ENCODE results near the gene HDAC4.
"Not testable (repeated sequence)": the region's sequence is repeated elsewhere in the genome, so short reads cannot be mapped to it uniquely, and the experiment has no call there.

GRCh38 chr2:239176138-239176803 is 224.5 kb downstream of the HDAC4 start:
- not testable (repeated sequence) for TF ChIP-seq CTCF, POLR2A (IDR thresholded peaks at IDR 0.05)
